Measurements from ENCODE around the gene ACTL10. TPM values are rescaled to one million over a fixed set of nuclear protein-coding genes. Genes with fewer than 3 reads are reported as not detected.

ACTL10 gene
- total and polyA plus RNA-seq, 2 donors from 2014 or later, result 1.7 to 3.0 TPM

DNA sequence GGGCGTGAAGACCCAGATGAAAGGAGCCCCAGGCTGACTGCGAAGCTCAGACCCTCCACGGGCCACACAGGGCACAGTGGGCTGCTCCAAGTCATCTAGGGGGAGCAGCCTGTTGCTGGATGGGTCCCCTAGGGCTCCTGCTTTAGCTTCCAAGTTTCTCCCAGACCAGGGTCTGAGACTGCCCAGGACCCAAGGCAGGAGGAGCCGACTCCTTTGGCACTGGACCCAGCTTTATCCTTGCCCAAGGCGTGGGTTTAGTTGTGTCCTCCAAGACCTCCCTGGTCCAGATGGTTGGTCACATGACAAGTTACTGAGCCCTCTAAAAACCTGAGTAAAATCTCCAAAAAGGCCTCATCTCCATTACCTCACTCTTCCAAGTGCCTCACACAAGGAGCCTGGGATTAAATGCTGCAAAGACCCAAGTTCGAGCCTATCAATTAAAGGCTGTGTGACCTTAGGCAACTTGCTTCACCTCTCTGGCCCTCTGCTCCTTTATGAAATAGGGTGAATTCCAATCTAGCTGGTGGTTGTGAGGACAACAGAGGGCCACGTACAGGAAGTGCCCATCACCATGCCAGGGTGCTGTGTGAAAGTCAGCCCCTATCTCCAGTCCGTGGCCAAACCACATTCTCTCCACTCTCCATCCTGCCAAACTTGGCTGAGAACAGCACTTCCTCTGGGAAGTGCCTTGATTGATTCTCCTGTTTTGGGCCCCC, 5.0 kb downstream of the ACTL10 start:
- intact Hi-C loops (cut with DNase I), result no loop called here
- no peak overlapping the region for H3K4me3 ChIP-seq (ENCODE audit: low read length in 3 of 3)
- no peak overlapping the region for H3K27ac ChIP-seq (ENCODE audit: low read depth in 2 of 2, low read length in 2 of 2)
- TF ChIP-seq, protein P1, sequence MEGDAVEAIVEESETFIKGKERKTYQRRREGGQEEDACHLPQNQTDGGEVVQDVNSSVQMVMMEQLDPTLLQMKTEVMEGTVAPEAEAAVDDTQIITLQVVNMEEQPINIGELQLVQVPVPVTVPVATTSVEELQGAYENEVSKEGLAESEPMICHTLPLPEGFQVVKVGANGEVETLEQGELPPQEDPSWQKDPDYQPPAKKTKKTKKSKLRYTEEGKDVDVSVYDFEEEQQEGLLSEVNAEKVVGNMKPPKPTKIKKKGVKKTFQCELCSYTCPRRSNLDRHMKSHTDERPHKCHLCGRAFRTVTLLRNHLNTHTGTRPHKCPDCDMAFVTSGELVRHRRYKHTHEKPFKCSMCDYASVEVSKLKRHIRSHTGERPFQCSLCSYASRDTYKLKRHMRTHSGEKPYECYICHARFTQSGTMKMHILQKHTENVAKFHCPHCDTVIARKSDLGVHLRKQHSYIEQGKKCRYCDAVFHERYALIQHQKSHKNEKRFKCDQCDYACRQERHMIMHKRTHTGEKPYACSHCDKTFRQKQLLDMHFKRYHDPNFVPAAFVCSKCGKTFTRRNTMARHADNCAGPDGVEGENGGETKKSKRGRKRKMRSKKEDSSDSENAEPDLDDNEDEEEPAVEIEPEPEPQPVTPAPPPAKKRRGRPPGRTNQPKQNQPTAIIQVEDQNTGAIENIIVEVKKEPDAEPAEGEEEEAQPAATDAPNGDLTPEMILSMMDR (IDR thresholded peaks at IDR 0.05; ENCODE audit: borderline replicate concordance, extremely low read depth, insufficient read depth), result no peak
- FAIRE-seq, result no peak
- DNase-seq, result no peak
- H3K9me3 ChIP-seq (ENCODE audit: control insufficient read depth in 2 of 3, insufficient read depth in 1 of 3, low read length in 3 of 3), result no peaks in the 10 kb centered on the region
- H3K27me3 ChIP-seq (ENCODE audit: control insufficient read depth, insufficient read depth, low read length), result no peaks in the 10 kb centered on the region
- peaks cover 0 to 5% (median 0%) of the 10 kb centered on the region in 3 donors for H3K36me3 ChIP-seq (ENCODE audit: control insufficient read depth in 2 of 3, insufficient read depth in 3 of 3, low read length in 3 of 3)
- no peak overlapping the region for H3K9ac ChIP-seq (ENCODE audit: low read length in 3 of 3)
- peaks cover 0 to 31% (median 4%) of the 10 kb centered on the region in 3 donors for H3K4me1 ChIP-seq (ENCODE audit: control insufficient read depth in 2 of 3, insufficient read depth in 2 of 3, low read depth in 1 of 3, low read length in 3 of 3)

- DNase-seq, result peak in 2 of 5 donors; percentile 56 to 65
- FAIRE-seq, result no peak
- peak overlapping the region in 1 of 3 donors; percentile 82 for H3K4me3 ChIP-seq (ENCODE audit: low read length in 3 of 3)
- H3K27me3 ChIP-seq (ENCODE audit: control insufficient read depth, insufficient read depth, low read length), result no peaks in the 10 kb centered on the region
- TF ChIP-seq, protein P1 (IDR thresholded peaks at IDR 0.05; ENCODE audit: borderline replicate concordance, extremely low read depth, insufficient read depth), result no peak
- H3K9me3 ChIP-seq (ENCODE audit: control insufficient read depth in 2 of 3, insufficient read depth in 1 of 3, low read length in 3 of 3), result no peaks in the 10 kb centered on the region
- peaks cover 0 to 5% (median 0%) of the 10 kb centered on the region in 3 donors for H3K36me3 ChIP-seq (ENCODE audit: control insufficient read depth in 2 of 3, insufficient read depth in 3 of 3, low read length in 3 of 3)
- peaks cover 0 to 28% (median 4%) of the 10 kb centered on the region in 3 donors for H3K4me1 ChIP-seq (ENCODE audit: control insufficient read depth in 2 of 3, insufficient read depth in 2 of 3, low read depth in 1 of 3, low read length in 3 of 3)
- no peak overlapping the region for H3K27ac ChIP-seq (ENCODE audit: low read depth in 2 of 2, low read length in 2 of 2)
- intact Hi-C loops (cut with DNase I), result no loop called here
- H3K9ac ChIP-seq (ENCODE audit: low read length in 3 of 3), result no peak overlapping the region
Observed at GRCh38 chr20:33672426-33673113, 5.8 kb downstream of the ACTL10 start.

GRCh38 chr20:33673114-33673409, 6.3 kb downstream of the ACTL10 start:
- no peak for FAIRE-seq
- Histone ChIP-seq H3K36me3 (ENCODE audit: control insufficient read depth in 2 of 3, insufficient read depth in 3 of 3, low read length in 3 of 3) (peaks cover 0 to 5% (median 0%) of the 10 kb centered on the region in 3 donors), H3K9me3 (ENCODE audit: control insufficient read depth in 2 of 3, insufficient read depth in 1 of 3, low read length in 3 of 3) (no peaks in the 10 kb centered on the region), H3K4me1 (ENCODE audit: control insufficient read depth in 2 of 3, insufficient read depth in 2 of 3, low read depth in 1 of 3, low read length in 3 of 3) (peaks cover 0 to 24% (median 4%) of the 10 kb centered on the region in 3 donors), H3K9ac (ENCODE audit: low read length in 3 of 3) (peak overlapping the region in 2 of 3 donors; percentile 54 to 77), H3K27ac (ENCODE audit: low read depth in 2 of 2, low read length in 2 of 2) (no peak overlapping the region), H3K4me3 (ENCODE audit: low read length in 3 of 3) (peak overlapping the region in 2 of 3 donors; percentile 82 to 84), H3K27me3 (ENCODE audit: control insufficient read depth, insufficient read depth, low read length) (no peaks in the 10 kb centered on the region)
- peak in 2 of 5 donors; percentile 54 to 64 for DNase-seq
- TF ChIP-seq, protein P1 (IDR thresholded peaks at IDR 0.05; ENCODE audit: borderline replicate concordance, extremely low read depth, insufficient read depth), result no peak
- intact Hi-C loops (cut with DNase I), result no loop called here

All from kidney (tissue), 14 donors.